Loucy (cell line): ENCODE measurements around the gene SLC4A3.

ENCODE experiments used
- H2AFZ ChIP-seq: fragments of 200-600 bp; sonication (generic); 2 replicates; pipeline ENCODE4 v1.6.0; 2016; ENCODE audit warnings: antibody characterized with exemption, mild to moderate bottlenecking, low read length, moderate library complexity
- H3F3A ChIP-seq: fragments of 200-600 bp; 2 replicates; pipeline ENCODE4 v1.6.0; 2016; ENCODE audit warnings: antibody characterized with exemption, low read depth, mild to moderate bottlenecking
- H3K27me3 ChIP-seq: fragments of 200-600 bp; sonication (generic); 2 replicates; pipeline ENCODE4 v1.6.1; 2014; ENCODE audit warnings: low read length, mild to moderate bottlenecking; ENCODE audit not compliant: insufficient read depth, poor library complexity, severe bottlenecking
- H3K36me3 ChIP-seq: fragments of 200-600 bp; sonication (generic); 2 replicates; pipeline ENCODE4 v1.6.1; 2016; ENCODE audit warnings: low read length; ENCODE audit not compliant: insufficient read depth
- H3K4me1 ChIP-seq: fragments of 200-600 bp; sonication (generic); 2 replicates; pipeline ENCODE4 v1.5.1; 2014; ENCODE audit warnings: low read length, mild to moderate bottlenecking; ENCODE audit not compliant: insufficient read depth, poor library complexity, severe bottlenecking
- H3K4me2 ChIP-seq: fragments of 200-600 bp; sonication (generic); 2 replicates; pipeline ENCODE4 v1.6.0; 2014; ENCODE audit warnings: antibody characterized with exemption, low read length, low read depth, mild to moderate bottlenecking; ENCODE audit not compliant: poor library complexity, severe bottlenecking
- H3K4me3 ChIP-seq: fragments of 200-600 bp; sonication (generic); 2 replicates; pipeline ENCODE4 v1.5.1; 2014; ENCODE audit warnings: low read length, mild to moderate bottlenecking, mixed read lengths; ENCODE audit not compliant: poor library complexity, severe bottlenecking
- H3K79me2 ChIP-seq: fragments of 200-600 bp; sonication (generic); 2 replicates; pipeline ENCODE4 v1.6.1; 2014; ENCODE audit warnings: low read length; ENCODE audit not compliant: insufficient read depth
- H3K9ac ChIP-seq: fragments of 200-600 bp; sonication (generic); 2 replicates; pipeline ENCODE4 v1.6.0; 2014; ENCODE audit warnings: mild to moderate bottlenecking, low read depth, low read length, moderate library complexity; ENCODE audit not compliant: poor library complexity, severe bottlenecking
- H3K9me2 ChIP-seq: fragments of 200-600 bp; sonication (generic); replicated peaks from 2 replicates; pipeline ENCODE4 v1.6.1; 2016; ENCODE audit warnings: low read depth, low read length, mixed read lengths
- H3K9me3 ChIP-seq: fragments of 200-600 bp; sonication (generic); 2 replicates; pipeline ENCODE4 v1.6.1; 2014; ENCODE audit warnings: mild to moderate bottlenecking, antibody characterized with exemption, low read length, low read depth; ENCODE audit not compliant: insufficient read depth
- H4K20me1 ChIP-seq: fragments of 200-600 bp; sonication (generic); 2 replicates; pipeline ENCODE4 v1.6.0; 2014; ENCODE audit warnings: antibody characterized with exemption, low read length, mild to moderate bottlenecking; ENCODE audit not compliant: insufficient read depth, poor library complexity, severe bottlenecking
- EZH2phosphoT487 ChIP-seq: fragments of 200-600 bp; IDR thresholded peaks from 2 replicates; pipeline ENCODE4 v1.6.1; 2018; ENCODE audit warnings: antibody characterized with exemption, mild to moderate bottlenecking, moderate library complexity, borderline replicate concordance
- TF ChIP-seq, protein P1 (sequence below): fragments of 200-600 bp; sonication (generic); conservative IDR thresholded peaks from 2 replicates; pipeline ENCODE4 v1.5.1; 2014; ENCODE audit warnings: mild to moderate bottlenecking, antibody characterized with exemption, low read length

The SLC4A3 gene

GRCh38 chr2:219615036-219615435 is 12.4 kb upstream of the SLC4A3 start:
- Histone ChIP-seq H3K4me3 (no peak overlapping the region), H3K79me2 (no peaks in the 10 kb centered on the region), H3K9me3 (no peaks in the 10 kb centered on the region), H3K4me1 (no peaks in the 10 kb centered on the region), H3K27me3 (no peaks in the 10 kb centered on the region), H3K9ac (no peak overlapping the region), H3K36me3 (peaks cover 5% of the 10 kb centered on the region; the same call in 1 of the 2 replicates), H3F3A (no peaks in the 10 kb centered on the region), H2AFZ (no peak overlapping the region), H3K9me2 (no peaks in the 10 kb centered on the region), H4K20me1 (no peaks in the 10 kb centered on the region), H3K4me2 (no peak overlapping the region)
- TF ChIP-seq, protein P1, sequence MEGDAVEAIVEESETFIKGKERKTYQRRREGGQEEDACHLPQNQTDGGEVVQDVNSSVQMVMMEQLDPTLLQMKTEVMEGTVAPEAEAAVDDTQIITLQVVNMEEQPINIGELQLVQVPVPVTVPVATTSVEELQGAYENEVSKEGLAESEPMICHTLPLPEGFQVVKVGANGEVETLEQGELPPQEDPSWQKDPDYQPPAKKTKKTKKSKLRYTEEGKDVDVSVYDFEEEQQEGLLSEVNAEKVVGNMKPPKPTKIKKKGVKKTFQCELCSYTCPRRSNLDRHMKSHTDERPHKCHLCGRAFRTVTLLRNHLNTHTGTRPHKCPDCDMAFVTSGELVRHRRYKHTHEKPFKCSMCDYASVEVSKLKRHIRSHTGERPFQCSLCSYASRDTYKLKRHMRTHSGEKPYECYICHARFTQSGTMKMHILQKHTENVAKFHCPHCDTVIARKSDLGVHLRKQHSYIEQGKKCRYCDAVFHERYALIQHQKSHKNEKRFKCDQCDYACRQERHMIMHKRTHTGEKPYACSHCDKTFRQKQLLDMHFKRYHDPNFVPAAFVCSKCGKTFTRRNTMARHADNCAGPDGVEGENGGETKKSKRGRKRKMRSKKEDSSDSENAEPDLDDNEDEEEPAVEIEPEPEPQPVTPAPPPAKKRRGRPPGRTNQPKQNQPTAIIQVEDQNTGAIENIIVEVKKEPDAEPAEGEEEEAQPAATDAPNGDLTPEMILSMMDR, result no peak
- no peak for TF ChIP-seq EZH2phosphoT487

DNA sequence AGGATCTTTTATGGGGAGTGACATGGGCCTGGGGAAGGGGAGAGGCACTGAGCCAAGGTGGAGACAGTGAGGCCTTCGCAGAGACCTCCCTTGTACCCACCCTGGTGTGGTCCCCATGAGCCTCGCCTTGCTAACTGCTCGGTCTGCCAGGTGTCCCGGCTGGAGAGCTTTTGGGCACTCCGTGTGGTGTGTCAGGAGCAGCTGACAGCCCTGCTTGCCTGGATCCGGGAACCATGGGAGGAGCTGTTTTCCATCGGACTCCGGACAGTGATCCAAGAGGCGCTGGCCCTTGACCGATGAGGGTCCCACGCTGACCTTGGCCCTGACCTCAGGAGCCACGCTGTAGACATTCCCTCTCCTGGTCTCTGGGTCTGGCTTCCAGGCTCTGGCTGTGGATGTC is 11.5 kb upstream of the SLC4A3 start:
- Histone ChIP-seq H3K9me2 (no peaks in the 10 kb centered on the region), H3K27me3 (no peaks in the 10 kb centered on the region), H3K4me3 (no peak overlapping the region), H3K4me2 (no peak overlapping the region), H3F3A (no peaks in the 10 kb centered on the region), H3K4me1 (no peaks in the 10 kb centered on the region), H2AFZ (no peak overlapping the region), H4K20me1 (no peaks in the 10 kb centered on the region), H3K9me3 (no peaks in the 10 kb centered on the region), H3K36me3 (peaks cover 5% of the 10 kb centered on the region; the same call in 1 of the 2 replicates), H3K79me2 (no peaks in the 10 kb centered on the region), H3K9ac (no peak overlapping the region)
- TF ChIP-seq EZH2phosphoT487, result no peak
- TF ChIP-seq, protein P1, result no peak

- Histone ChIP-seq H3K9me3 (no peaks in the 10 kb centered on the region), H3K4me2 (no peak overlapping the region), H3F3A (no peaks in the 10 kb centered on the region), H3K36me3 (peaks cover 5% of the 10 kb centered on the region; the same call in 1 of the 2 replicates), H3K9me2 (no peaks in the 10 kb centered on the region), H3K79me2 (no peaks in the 10 kb centered on the region), H3K4me1 (no peaks in the 10 kb centered on the region), H3K4me3 (no peak overlapping the region), H3K27me3 (no peaks in the 10 kb centered on the region), H3K9ac (no peak overlapping the region), H2AFZ (no peak overlapping the region), H4K20me1 (no peaks in the 10 kb centered on the region)
- TF ChIP-seq, protein P1, result no peak
- no peak for TF ChIP-seq EZH2phosphoT487
These were observed 10.9 kb upstream of the SLC4A3 start for GRCh38 chr2:219616550-219616949.
